LNCaP clone FGC (cell line): Measurements from ENCODE around the gene TMBIM4.

ENCODE experiments used
- DNase-seq: peaks from one replicate; pipeline ENCODE4 v3.0.0-alpha.2; 2011; ENCODE audit warnings: low read depth
- H3K4me3 ChIP-seq: 2 replicates; pipeline ENCODE4 v1.5.1; 2011; ENCODE audit warnings: mild to moderate bottlenecking, low read depth, low read length, control low read depth
- TF ChIP-seq, protein P1 (sequence below): IDR thresholded peaks from 2 replicates; pipeline ENCODE4 v1.5.1; 2012; ENCODE audit warnings: mild to moderate bottlenecking; ENCODE audit not compliant: control insufficient read depth, insufficient read depth; ENCODE audit errors: extremely low read depth

The TMBIM4 gene

DNA sequence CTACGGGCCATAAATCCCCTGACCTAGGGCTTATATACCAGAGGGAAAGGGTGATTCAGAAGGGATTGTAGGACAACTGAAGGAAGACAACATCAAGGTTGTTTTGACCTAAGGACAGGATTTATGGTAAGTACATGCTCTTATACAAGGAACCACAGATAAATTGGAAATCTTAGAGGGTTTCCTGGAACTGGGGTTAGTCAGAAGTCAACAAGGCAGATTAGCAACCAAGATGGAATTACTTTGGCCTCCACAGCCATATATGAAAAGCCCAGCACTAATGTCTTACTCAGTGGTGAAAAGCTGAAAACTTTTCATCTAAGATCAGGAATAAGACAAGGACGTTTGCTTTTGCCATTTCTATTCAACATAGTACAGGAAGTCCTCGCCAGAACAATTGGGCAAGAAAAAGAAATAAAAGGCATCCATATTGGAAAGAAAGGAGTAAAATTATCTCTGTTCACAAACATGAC, 5.4 kb downstream of the TMBIM4 start:
- H3K4me3 ChIP-seq, result no peak overlapping the region
- no peak for DNase-seq
- TF ChIP-seq, protein P1, sequence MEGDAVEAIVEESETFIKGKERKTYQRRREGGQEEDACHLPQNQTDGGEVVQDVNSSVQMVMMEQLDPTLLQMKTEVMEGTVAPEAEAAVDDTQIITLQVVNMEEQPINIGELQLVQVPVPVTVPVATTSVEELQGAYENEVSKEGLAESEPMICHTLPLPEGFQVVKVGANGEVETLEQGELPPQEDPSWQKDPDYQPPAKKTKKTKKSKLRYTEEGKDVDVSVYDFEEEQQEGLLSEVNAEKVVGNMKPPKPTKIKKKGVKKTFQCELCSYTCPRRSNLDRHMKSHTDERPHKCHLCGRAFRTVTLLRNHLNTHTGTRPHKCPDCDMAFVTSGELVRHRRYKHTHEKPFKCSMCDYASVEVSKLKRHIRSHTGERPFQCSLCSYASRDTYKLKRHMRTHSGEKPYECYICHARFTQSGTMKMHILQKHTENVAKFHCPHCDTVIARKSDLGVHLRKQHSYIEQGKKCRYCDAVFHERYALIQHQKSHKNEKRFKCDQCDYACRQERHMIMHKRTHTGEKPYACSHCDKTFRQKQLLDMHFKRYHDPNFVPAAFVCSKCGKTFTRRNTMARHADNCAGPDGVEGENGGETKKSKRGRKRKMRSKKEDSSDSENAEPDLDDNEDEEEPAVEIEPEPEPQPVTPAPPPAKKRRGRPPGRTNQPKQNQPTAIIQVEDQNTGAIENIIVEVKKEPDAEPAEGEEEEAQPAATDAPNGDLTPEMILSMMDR, result no peak

GRCh38 chr12:66163289-66163688, 6.5 kb downstream of the TMBIM4 start:
- TF ChIP-seq, protein P1, result no peak
- no peak for DNase-seq
- H3K4me3 ChIP-seq, result no peak overlapping the region

GRCh38 chr12:66162701-66163100, 7.1 kb downstream of the TMBIM4 start:
- no peak for DNase-seq
- no peak overlapping the region for H3K4me3 ChIP-seq
- TF ChIP-seq, protein P1, result no peak

DNA sequence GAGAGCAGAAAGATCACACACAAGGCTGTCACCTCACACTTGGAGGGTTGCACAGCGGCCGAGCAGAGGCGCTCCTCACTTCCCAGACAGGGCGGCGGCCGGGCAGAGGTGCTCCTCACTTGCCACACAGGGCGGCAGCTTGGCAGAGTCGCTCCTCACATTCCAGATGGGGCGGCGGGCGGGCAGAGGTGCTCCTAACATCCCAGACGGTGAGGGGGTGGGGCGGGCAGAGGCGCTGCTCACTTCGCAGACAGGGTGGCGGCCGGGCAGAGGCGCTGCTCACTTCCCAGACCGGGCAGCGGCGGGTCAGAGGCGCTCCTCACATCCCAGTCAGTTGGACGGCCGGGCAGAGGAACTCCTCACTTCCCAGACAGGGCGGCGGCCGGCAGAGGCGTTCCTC, 9.1 kb downstream of the TMBIM4 start:
- DNase-seq, result no peak
- H3K4me3 ChIP-seq, result no peak overlapping the region
- TF ChIP-seq, protein P1, result no peak

DNA sequence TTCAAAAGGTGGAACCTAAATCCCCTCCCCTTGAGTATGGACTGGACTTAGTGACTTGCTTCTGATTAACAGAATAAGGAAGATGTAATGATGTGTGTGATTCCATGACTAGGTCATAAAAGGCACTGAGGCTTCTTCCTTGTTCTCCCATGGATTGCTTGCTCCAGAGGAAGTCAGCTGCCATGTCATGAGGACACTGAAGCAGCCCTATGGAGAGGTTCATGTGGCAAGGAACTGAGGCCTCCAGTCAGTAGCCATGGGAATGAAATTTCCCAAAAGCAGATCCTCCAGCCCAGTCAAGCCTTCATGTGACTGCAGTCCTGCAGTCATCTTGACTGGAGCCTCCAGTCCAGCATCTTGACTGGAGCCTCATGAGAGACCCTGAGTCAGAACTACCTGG, 10.7 kb downstream of the TMBIM4 start:
- no peak for DNase-seq
- no peak overlapping the region for H3K4me3 ChIP-seq
- TF ChIP-seq, protein P1, result no peak

DNA sequence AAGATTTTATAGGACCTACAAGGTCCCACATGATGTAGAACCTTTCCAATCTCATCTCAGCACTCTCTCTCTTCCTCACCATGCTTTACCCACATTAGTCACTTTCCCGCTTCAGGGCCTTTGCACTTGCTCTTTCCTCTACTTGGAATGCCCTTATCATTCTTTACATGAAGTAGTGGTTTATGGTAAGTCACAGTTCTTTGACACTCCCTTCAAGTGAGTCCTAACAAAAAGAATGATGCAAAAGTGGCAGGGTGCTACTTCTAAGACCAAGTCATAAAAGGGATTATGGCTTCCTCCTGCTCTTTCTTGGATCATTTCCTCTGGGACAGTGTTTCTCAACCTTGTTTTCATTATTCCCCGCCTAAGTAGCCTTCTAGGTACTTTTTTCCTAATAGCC, 13.1 kb downstream of the TMBIM4 start:
- DNase-seq, result no peak
- H3K4me3 ChIP-seq, result no peak overlapping the region
- TF ChIP-seq, protein P1, result no peak

DNA sequence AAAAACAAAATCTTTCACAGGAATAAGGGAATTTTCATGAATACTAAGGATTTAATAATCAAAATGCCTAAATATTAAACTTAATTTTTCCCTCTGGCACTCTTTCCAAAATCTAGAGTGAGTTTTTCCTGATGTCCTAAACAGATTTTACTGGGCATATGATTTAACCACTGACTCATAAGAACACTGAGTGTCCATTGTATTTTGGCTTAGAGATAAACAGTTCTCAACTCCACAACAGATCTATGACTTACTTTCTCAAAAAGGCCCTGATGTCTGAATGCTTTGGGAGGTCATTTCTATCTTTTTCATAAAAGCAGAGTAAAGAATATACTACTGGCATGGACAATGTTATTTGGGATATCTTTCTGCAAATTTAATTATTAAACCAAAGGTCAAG, 15.0 kb downstream of the TMBIM4 start:
- DNase-seq, result no peak
- no peak overlapping the region for H3K4me3 ChIP-seq
- TF ChIP-seq, protein P1, result no peak
